ENCODE data around the gene PLET1.

DNA sequence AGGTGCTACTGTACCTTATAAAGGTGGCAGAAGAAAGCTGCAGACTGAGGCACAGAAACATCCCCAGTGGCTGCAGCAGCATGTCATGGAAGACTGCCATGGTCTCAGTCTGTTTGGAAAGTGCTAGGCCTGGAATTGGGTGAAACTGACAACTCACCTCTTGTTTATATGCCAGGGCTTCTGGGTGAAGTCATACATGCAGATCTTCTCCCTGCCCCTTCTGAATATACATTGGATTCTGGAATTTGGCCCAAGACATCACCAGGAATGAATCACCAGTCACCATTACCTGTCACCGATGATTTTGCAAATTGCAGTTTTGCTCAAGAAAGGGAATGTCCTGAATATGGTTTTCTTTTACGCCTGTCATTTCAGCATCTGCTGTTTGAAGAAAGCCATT is at the start of gene PLET1:
- TF ChIP-seq, protein P1, sequence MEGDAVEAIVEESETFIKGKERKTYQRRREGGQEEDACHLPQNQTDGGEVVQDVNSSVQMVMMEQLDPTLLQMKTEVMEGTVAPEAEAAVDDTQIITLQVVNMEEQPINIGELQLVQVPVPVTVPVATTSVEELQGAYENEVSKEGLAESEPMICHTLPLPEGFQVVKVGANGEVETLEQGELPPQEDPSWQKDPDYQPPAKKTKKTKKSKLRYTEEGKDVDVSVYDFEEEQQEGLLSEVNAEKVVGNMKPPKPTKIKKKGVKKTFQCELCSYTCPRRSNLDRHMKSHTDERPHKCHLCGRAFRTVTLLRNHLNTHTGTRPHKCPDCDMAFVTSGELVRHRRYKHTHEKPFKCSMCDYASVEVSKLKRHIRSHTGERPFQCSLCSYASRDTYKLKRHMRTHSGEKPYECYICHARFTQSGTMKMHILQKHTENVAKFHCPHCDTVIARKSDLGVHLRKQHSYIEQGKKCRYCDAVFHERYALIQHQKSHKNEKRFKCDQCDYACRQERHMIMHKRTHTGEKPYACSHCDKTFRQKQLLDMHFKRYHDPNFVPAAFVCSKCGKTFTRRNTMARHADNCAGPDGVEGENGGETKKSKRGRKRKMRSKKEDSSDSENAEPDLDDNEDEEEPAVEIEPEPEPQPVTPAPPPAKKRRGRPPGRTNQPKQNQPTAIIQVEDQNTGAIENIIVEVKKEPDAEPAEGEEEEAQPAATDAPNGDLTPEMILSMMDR (IDR thresholded peaks at IDR 0.05 in 2 of 3, conservative IDR thresholded peaks at IDR 0.05 in 1 of 3; ENCODE audit: borderline replicate concordance in 1 of 3, insufficient read depth in 1 of 3, low read depth in 2 of 3, low read length in 2 of 3) = no peak
- TF ChIP-seq CEBPB (IDR thresholded peaks at IDR 0.05; ENCODE audit: low read depth) = no peak
- no peak for TF ChIP-seq EZH2 (IDR thresholded peaks at IDR 0.05)
- TF ChIP-seq ZNF274 (IDR thresholded peaks at IDR 0.05; ENCODE audit: low read depth, low read length) = no peak

Measured in HCT116 (cell line).